Neural crest cell (in vitro differentiated cells): ENCODE measurements around the gene LNPEP. TPM values are rescaled to one million over a fixed set of nuclear protein-coding genes. Genes with fewer than 3 reads are reported as not detected.

Source experiments
- DNase-seq: peaks from one replicate; pipeline ENCODE4 v3.0.0; 2021; ENCODE audit warnings: low read depth, mixed read lengths, low spot score
- H3K27ac Mint-ChIP-seq: one replicate; pipeline ENCODE4 v1.8.0; 2021; ENCODE audit warnings: mild to moderate bottlenecking, mixed read lengths; ENCODE audit not compliant: unreplicated experiment
- H3K27me3 Mint-ChIP-seq: 2 replicates; pipeline ENCODE4 v1.8.0; 2021; ENCODE audit warnings: low read depth, mild to moderate bottlenecking, mixed read lengths
- H3K36me3 Mint-ChIP-seq: 2 replicates; pipeline ENCODE4 v1.8.0; 2021; ENCODE audit warnings: low read depth, mild to moderate bottlenecking, mixed read lengths
- H3K4me1 Mint-ChIP-seq: 2 replicates; pipeline ENCODE4 v1.8.0; 2021; ENCODE audit warnings: mixed read lengths
- H3K4me3 Mint-ChIP-seq: one replicate; pipeline ENCODE4 v1.8.0; 2021; ENCODE audit warnings: mild to moderate bottlenecking, mixed read lengths
- H3K9me3 Mint-ChIP-seq: 2 replicates; pipeline ENCODE4 v1.8.0; 2021; ENCODE audit warnings: mixed read lengths
- CTCF ChIP-seq: fragments of 200-600 bp; sonication (generic); conservative IDR thresholded peaks from 2 replicates; pipeline ENCODE4 v1.5.0; 2021; ENCODE audit warnings: antibody characterized with exemption, mild to moderate bottlenecking
- total RNA-seq: library from RNA; stranded (reverse); gene quantifications from 2 replicates; pipeline ENCODE4 v1.2.1, GENCODE V29; 2021

Gene LNPEP
- total RNA-seq, 1 donor from 2014 or later: 17.4 TPM

GRCh38 chr5:97000391-97000790 is 64.5 kb downstream of the LNPEP start:
- H3K4me3 Mint-ChIP-seq: no peak overlapping the region
- DNase-seq: no peak
- H3K36me3 Mint-ChIP-seq: no peaks in the 10 kb centered on the region
- H3K27me3 Mint-ChIP-seq: no peaks in the 10 kb centered on the region
- TF ChIP-seq CTCF: no peak
- no peaks in the 10 kb centered on the region for H3K4me1 Mint-ChIP-seq
- no peaks in the 10 kb centered on the region for H3K9me3 Mint-ChIP-seq
- H3K27ac Mint-ChIP-seq: no peak overlapping the region

GRCh38 chr5:97002983-97003382 is 67.1 kb downstream of the LNPEP start:
- no peak for TF ChIP-seq CTCF
- H3K27ac Mint-ChIP-seq: no peak overlapping the region
- no peaks in the 10 kb centered on the region for H3K36me3 Mint-ChIP-seq
- H3K4me3 Mint-ChIP-seq: no peak overlapping the region
- no peaks in the 10 kb centered on the region for H3K9me3 Mint-ChIP-seq
- no peaks in the 10 kb centered on the region for H3K27me3 Mint-ChIP-seq
- no peaks in the 10 kb centered on the region for H3K4me1 Mint-ChIP-seq
- DNase-seq: no peak

GRCh38 chr5:97004423-97005060 is 68.7 kb downstream of the LNPEP start:
- Mint-ChIP-seq H3K36me3 (no peaks in the 10 kb centered on the region), H3K4me3 (no peak overlapping the region), H3K27me3 (no peaks in the 10 kb centered on the region), H3K4me1 (no peaks in the 10 kb centered on the region), H3K27ac (no peak overlapping the region), H3K9me3 (no peaks in the 10 kb centered on the region)
- no peak for TF ChIP-seq CTCF
- DNase-seq: no peak

GRCh38 chr5:97006454-97007060 is 70.7 kb downstream of the LNPEP start:
- no peak for DNase-seq
- H3K36me3 Mint-ChIP-seq: no peaks in the 10 kb centered on the region
- H3K27ac Mint-ChIP-seq: no peak overlapping the region
- no peaks in the 10 kb centered on the region for H3K27me3 Mint-ChIP-seq
- TF ChIP-seq CTCF: no peak
- H3K4me1 Mint-ChIP-seq: no peaks in the 10 kb centered on the region
- no peak overlapping the region for H3K4me3 Mint-ChIP-seq
- no peaks in the 10 kb centered on the region for H3K9me3 Mint-ChIP-seq

- DNase-seq: no peak
- TF ChIP-seq CTCF: no peak
- H3K27me3 Mint-ChIP-seq: no peaks in the 10 kb centered on the region
- H3K27ac Mint-ChIP-seq: no peak overlapping the region
- H3K4me3 Mint-ChIP-seq: no peak overlapping the region
- no peaks in the 10 kb centered on the region for H3K4me1 Mint-ChIP-seq
- no peaks in the 10 kb centered on the region for H3K36me3 Mint-ChIP-seq
- no peaks in the 10 kb centered on the region for H3K9me3 Mint-ChIP-seq
These were observed 73.5 kb downstream of the LNPEP start for GRCh38 chr5:97009212-97009898.
